ENCODE data around the gene AK8. TPM values are rescaled to one million over a fixed set of nuclear protein-coding genes. Genes with fewer than 3 reads are reported as not detected.
"Not testable (repeated sequence)": the region's sequence is repeated elsewhere in the genome, so short reads cannot be mapped to it uniquely, and the experiment has no call there.

Gene AK8
- total RNA-seq, 1 donor from 2014 or later: 0.13 TPM

GRCh38 chr9:132783006-132783405 is 95.1 kb downstream of the AK8 start:
- no peak for DNase-seq (ENCODE audit: low spot score)

GRCh38 chr9:132782037-132782436 is 96.0 kb downstream of the AK8 start:
- intact Hi-C loops (cut with DNase I): no loop called here
- DNase-seq (ENCODE audit: low spot score): no peak

More at GRCh38 chr9:132783006-132783405, 95.1 kb downstream of the AK8 start:
- intact Hi-C loops (cut with DNase I): no loop called here

- intact Hi-C loops (cut with DNase I): no loop called here
- no peak for DNase-seq (ENCODE audit: low spot score)
Measured at GRCh38 chr9:132780230-132781007, 97.7 kb downstream of the AK8 start.

GRCh38 chr9:132776891-132777290 is 101.2 kb downstream of the AK8 start:
- intact Hi-C loops (cut with DNase I): no loop called here
- no peak for DNase-seq (ENCODE audit: low spot score)

GRCh38 chr9:132776268-132776667 is 101.8 kb downstream of the AK8 start:
- intact Hi-C loops (cut with DNase I): no loop called here
- no peak for DNase-seq (ENCODE audit: low spot score)

- no peak for DNase-seq (ENCODE audit: low spot score)
- intact Hi-C loops (cut with DNase I): no loop called here
Measured at GRCh38 chr9:132775720-132776119, 102.4 kb downstream of the AK8 start.

GRCh38 chr9:132774886-132775285 is 103.2 kb downstream of the AK8 start:
- intact Hi-C loops (cut with DNase I): no loop called here
- DNase-seq (ENCODE audit: low spot score): no peak

- DNase-seq (ENCODE audit: low spot score): no peak
- intact Hi-C loops (cut with DNase I): no loop called here
Measured at GRCh38 chr9:132773764-132774339, 104.2 kb downstream of the AK8 start.

GRCh38 chr9:132773093-132773492 is 105.0 kb downstream of the AK8 start:
- no peak for DNase-seq (ENCODE audit: low spot score)

GRCh38 chr9:132771752-132772151 is 106.3 kb downstream of the AK8 start:
- DNase-seq (ENCODE audit: low spot score); intact Hi-C loops (cut with DNase I): not testable (repeated sequence)

More at GRCh38 chr9:132773093-132773492, 105.0 kb downstream of the AK8 start:
- intact Hi-C loops (cut with DNase I): no loop called here

GRCh38 chr9:132770770-132771310 is 107.2 kb downstream of the AK8 start:
- intact Hi-C loops (cut with DNase I): no loop called here
- no peak for DNase-seq (ENCODE audit: low spot score)

- peak; percentile 82 for DNase-seq (ENCODE audit: low spot score)
- intact Hi-C loops (cut with DNase I): no loop called here
Measured at GRCh38 chr9:132769906-132770769, 107.9 kb downstream of the AK8 start.

GRCh38 chr9:132768932-132769905 is 108.9 kb downstream of the AK8 start:
- intact Hi-C loops (cut with DNase I): no loop called here
- no peak for DNase-seq (ENCODE audit: low spot score)

GRCh38 chr9:132763574-132763973 is 114.5 kb downstream of the AK8 start:
- intact Hi-C loops (cut with DNase I): no loop called here
- no peak for DNase-seq (ENCODE audit: low spot score)

GRCh38 chr9:132762896-132763295 is 115.2 kb downstream of the AK8 start:
- intact Hi-C loops (cut with DNase I): no loop called here
- no peak for DNase-seq (ENCODE audit: low spot score)

- intact Hi-C loops (cut with DNase I): no loop called here
- no peak for DNase-seq (ENCODE audit: low spot score)
Measured at GRCh38 chr9:132761602-132762001, 116.5 kb downstream of the AK8 start.

- no peak for DNase-seq (ENCODE audit: low spot score)
- intact Hi-C loops (cut with DNase I): no loop called here
Measured at GRCh38 chr9:132760057-132760456, 118.0 kb downstream of the AK8 start.

GRCh38 chr9:132757016-132757415 is 121.1 kb downstream of the AK8 start:
- intact Hi-C loops (cut with DNase I): no loop called here
- DNase-seq (ENCODE audit: low spot score): no peak

Measured in cardiac septum (tissue), 1 donor.